ENCODE measurements around the gene EMC1. TPM values are rescaled to one million over a fixed set of nuclear protein-coding genes. Genes with fewer than 3 reads are reported as not detected.

EMC1 gene
- total RNA-seq, 1 donor from 2014 or later: 93.0 TPM

GRCh38 chr1:19254416-19254815 is 3.1 kb upstream of the EMC1 start:
- DNase-seq (ENCODE audit: low spot score in 2 of 2): no peak
- H3K36me3 ChIP-seq: peaks cover 23 to 41% of the 10 kb centered on the region in 2 donors
- H3K4me3 ChIP-seq: no peak overlapping the region
- H3K27ac ChIP-seq: no peak overlapping the region
- H3K4me1 ChIP-seq: peaks cover 9 to 26% of the 10 kb centered on the region in 2 donors
- no peak for TF ChIP-seq CTCF (IDR thresholded peaks at IDR 0.05)
- no peaks in the 10 kb centered on the region for H3K27me3 ChIP-seq
- H3K9me3 ChIP-seq: no peaks in the 10 kb centered on the region
- intact Hi-C loops (cut with DNase I): loop anchor here (5.0 kb wide), 1 partner anchor 398 kb away; no protein-coding TSS in a partner anchor

- Histone ChIP-seq H3K4me3 (peak overlapping the region; percentile 84 to 91), H3K27me3 (no peaks in the 10 kb centered on the region), H3K36me3 (peaks cover 0 to 5% of the 10 kb centered on the region in 2 donors), H3K9me3 (no peaks in the 10 kb centered on the region), H3K27ac (peak overlapping the region; percentile 85 to 94), H3K4me1 (peaks cover 9 to 29% of the 10 kb centered on the region in 2 donors)
- TF ChIP-seq CTCF (IDR thresholded peaks at IDR 0.05): no peak
- DNase-seq (ENCODE audit: low spot score in 2 of 2): no peak
- intact Hi-C loops (cut with DNase I): loop anchor here (5.0 kb wide), 1 partner anchor 402 kb away; no protein-coding TSS in a partner anchor
These were observed 557 bp downstream of the EMC1 start for GRCh38 chr1:19250629-19251304.

GRCh38 chr1:19240673-19241538 is 10.4 kb downstream of the EMC1 start:
- H3K36me3 ChIP-seq: peaks cover 64 to 88% of the 10 kb centered on the region in 2 donors
- H3K27ac ChIP-seq: no peak overlapping the region
- DNase-seq (ENCODE audit: low spot score in 2 of 2): peak in 1 of 2 donors; percentile 80
- no peaks in the 10 kb centered on the region for H3K27me3 ChIP-seq
- H3K9me3 ChIP-seq: no peaks in the 10 kb centered on the region
- no peak overlapping the region for H3K4me3 ChIP-seq
- peak; percentile 73 to 97 (median 95) for TF ChIP-seq CTCF (IDR thresholded peaks at IDR 0.05)
- intact Hi-C loops (cut with DNase I): loop anchor here (5.0 kb wide), 1 partner anchor 34 kb away; no protein-coding TSS in a partner anchor
- no peaks in the 10 kb centered on the region for H3K4me1 ChIP-seq

- H3K4me3 ChIP-seq: no peak overlapping the region
- no peaks in the 10 kb centered on the region for H3K4me1 ChIP-seq
- intact Hi-C loops (cut with DNase I): loop anchor here (5.0 to 10.0 kb wide), 2 partner anchors 33 to 65 kb away; no protein-coding TSS in a partner anchor
- H3K27me3 ChIP-seq: no peaks in the 10 kb centered on the region
- no peak for TF ChIP-seq CTCF (IDR thresholded peaks at IDR 0.05)
- H3K9me3 ChIP-seq: no peaks in the 10 kb centered on the region
- H3K36me3 ChIP-seq: peaks cover 75 to 96% of the 10 kb centered on the region in 2 donors
- no peak overlapping the region for H3K27ac ChIP-seq
- DNase-seq (ENCODE audit: low spot score in 2 of 2): no peak
These were observed 11.4 kb downstream of the EMC1 start for GRCh38 chr1:19239876-19240275.

GRCh38 chr1:19234224-19234623 is 17.1 kb downstream of the EMC1 start:
- intact Hi-C loops (cut with DNase I): loop anchor here (10.0 kb wide), 1 partner anchor 59 kb away; no protein-coding TSS in a partner anchor
- no peak for DNase-seq (ENCODE audit: low spot score in 2 of 2)
- no peaks in the 10 kb centered on the region for H3K4me1 ChIP-seq
- H3K27ac ChIP-seq: no peak overlapping the region
- no peak overlapping the region for H3K4me3 ChIP-seq
- no peaks in the 10 kb centered on the region for H3K9me3 ChIP-seq
- H3K36me3 ChIP-seq: peaks cover 86 to 100% of the 10 kb centered on the region in 2 donors
- H3K27me3 ChIP-seq: no peaks in the 10 kb centered on the region
- TF ChIP-seq CTCF (IDR thresholded peaks at IDR 0.05): no peak

All from ascending aorta (tissue), 2 donors.